ENCODE measurements around the gene DLGAP1. TPM values are rescaled to one million over a fixed set of nuclear protein-coding genes. Genes with fewer than 3 reads are reported as not detected.
A peak's percentile ranks its signal among the peaks of the same experiment; 100 is the strongest.

Gene DLGAP1
- total RNA-seq, 1 donor from 2014 or later = 0.36 TPM

- Mint-ChIP-seq H3K9me3 (no peaks in the 10 kb centered on the region), H3K36me3 (ENCODE audit: low read depth) (no peaks in the 10 kb centered on the region), H3K27ac (peak overlapping the region; percentile 77), H3K4me3 (peak overlapping the region; percentile 34), H3K4me1 (ENCODE audit: low read depth) (peaks cover 12% of the 10 kb centered on the region), H3K27me3 (ENCODE audit: insufficient read depth) (peaks cover 10% of the 10 kb centered on the region)
- DNase-seq (ENCODE audit: low spot score) = no peak
- intact Hi-C loops (cut with micrococcal nuclease) = loop anchor here (1.0 to 5.0 kb wide), 8 partner anchors 15 to 279 kb away; partner anchors contain the start of gene MYL12B
Observed at GRCh38 chr18:3541549-3542386, 913.3 kb downstream of the DLGAP1 start.

- no peaks in the 10 kb centered on the region for H3K9me3 Mint-ChIP-seq
- H3K27ac Mint-ChIP-seq = peak overlapping the region; percentile 77
- H3K4me1 Mint-ChIP-seq (ENCODE audit: low read depth) = peaks cover 12% of the 10 kb centered on the region
- no peak overlapping the region for H3K4me3 Mint-ChIP-seq
- no peaks in the 10 kb centered on the region for H3K36me3 Mint-ChIP-seq (ENCODE audit: low read depth)
- no peak for DNase-seq (ENCODE audit: low spot score)
- H3K27me3 Mint-ChIP-seq (ENCODE audit: insufficient read depth) = peaks cover 10% of the 10 kb centered on the region
- intact Hi-C loops (cut with micrococcal nuclease) = loop anchor here (1.0 to 5.0 kb wide), 7 partner anchors 14 to 279 kb away; partner anchors contain the start of gene MYL12B
Observed at GRCh38 chr18:3540805-3541548, 914.1 kb downstream of the DLGAP1 start.

- Mint-ChIP-seq H3K27ac (no peak overlapping the region), H3K9me3 (no peaks in the 10 kb centered on the region), H3K4me3 (no peak overlapping the region), H3K27me3 (ENCODE audit: insufficient read depth) (peaks cover 10% of the 10 kb centered on the region), H3K36me3 (ENCODE audit: low read depth) (no peaks in the 10 kb centered on the region), H3K4me1 (ENCODE audit: low read depth) (peaks cover 12% of the 10 kb centered on the region)
- DNase-seq (ENCODE audit: low spot score) = no peak
- intact Hi-C loops (cut with micrococcal nuclease) = no loop called here
Observed at GRCh38 chr18:3538954-3539617, 916.0 kb downstream of the DLGAP1 start.

DNA sequence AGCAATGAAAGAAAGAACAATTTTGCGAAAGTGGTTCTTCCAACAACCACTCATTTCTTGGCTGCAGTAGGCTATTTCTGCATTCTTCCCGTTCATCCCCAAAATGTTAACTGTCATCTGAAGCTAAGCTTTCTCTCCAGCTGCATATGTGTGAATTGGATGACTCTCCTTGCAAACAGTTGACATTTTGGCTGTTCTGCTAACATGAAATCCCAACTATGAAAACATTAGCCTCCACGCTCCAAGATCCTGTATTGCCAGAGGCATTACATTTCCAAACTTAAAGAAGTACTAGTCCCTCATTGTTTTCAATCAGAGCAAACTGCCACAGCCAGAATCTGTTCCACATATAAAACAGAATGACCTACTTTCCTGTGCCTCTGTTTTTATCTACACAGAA is 916.7 kb downstream of the DLGAP1 start:
- intact Hi-C loops (cut with micrococcal nuclease) = no loop called here
- H3K9me3 Mint-ChIP-seq = no peaks in the 10 kb centered on the region
- peaks cover 10% of the 10 kb centered on the region for H3K27me3 Mint-ChIP-seq (ENCODE audit: insufficient read depth)
- H3K4me1 Mint-ChIP-seq (ENCODE audit: low read depth) = peaks cover 12% of the 10 kb centered on the region
- H3K4me3 Mint-ChIP-seq = no peak overlapping the region
- H3K27ac Mint-ChIP-seq = no peak overlapping the region
- no peaks in the 10 kb centered on the region for H3K36me3 Mint-ChIP-seq (ENCODE audit: low read depth)
- no peak for DNase-seq (ENCODE audit: low spot score)

GRCh38 chr18:3530807-3531206 is 924.3 kb downstream of the DLGAP1 start:
- Mint-ChIP-seq H3K9me3 (no peaks in the 10 kb centered on the region), H3K4me3 (no peak overlapping the region), H3K27ac (no peak overlapping the region), H3K36me3 (ENCODE audit: low read depth) (no peaks in the 10 kb centered on the region), H3K4me1 (ENCODE audit: low read depth) (peaks cover 11% of the 10 kb centered on the region), H3K27me3 (ENCODE audit: insufficient read depth) (no peaks in the 10 kb centered on the region)
- intact Hi-C loops (cut with micrococcal nuclease) = no loop called here
- no peak for DNase-seq (ENCODE audit: low spot score)

GRCh38 chr18:3529601-3530000 is 925.5 kb downstream of the DLGAP1 start:
- no peaks in the 10 kb centered on the region for H3K27me3 Mint-ChIP-seq (ENCODE audit: insufficient read depth)
- no peaks in the 10 kb centered on the region for H3K9me3 Mint-ChIP-seq
- no peak for DNase-seq (ENCODE audit: low spot score)
- intact Hi-C loops (cut with micrococcal nuclease) = loop anchor here (5.0 kb wide), 2 partner anchors 47 to 123 kb away; no protein-coding TSS in a partner anchor
- peaks cover 14% of the 10 kb centered on the region for H3K4me1 Mint-ChIP-seq (ENCODE audit: low read depth)
- no peaks in the 10 kb centered on the region for H3K36me3 Mint-ChIP-seq (ENCODE audit: low read depth)
- H3K4me3 Mint-ChIP-seq = no peak overlapping the region
- no peak overlapping the region for H3K27ac Mint-ChIP-seq

DNA sequence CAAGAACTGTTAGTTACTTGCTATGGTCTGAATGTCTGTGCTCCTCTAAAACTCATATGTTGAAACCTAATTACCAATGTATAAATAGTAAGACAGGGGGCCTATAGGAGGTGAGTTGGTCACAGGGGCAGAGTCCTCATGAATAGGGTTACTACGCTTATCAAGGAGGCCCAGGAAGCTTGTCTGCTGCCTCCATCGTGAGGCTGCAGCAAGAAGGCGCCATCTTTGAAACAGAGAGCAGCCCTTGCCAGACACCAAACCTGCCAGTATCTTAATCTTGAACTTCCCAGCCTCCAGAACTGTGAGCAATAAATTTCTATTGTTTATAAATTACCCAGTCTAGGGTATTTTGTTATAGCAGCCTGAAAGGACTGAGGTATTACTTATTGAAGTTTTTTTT is 926.0 kb downstream of the DLGAP1 start:
- no peaks in the 10 kb centered on the region for H3K36me3 Mint-ChIP-seq (ENCODE audit: low read depth)
- no peaks in the 10 kb centered on the region for H3K9me3 Mint-ChIP-seq
- no peaks in the 10 kb centered on the region for H3K27me3 Mint-ChIP-seq (ENCODE audit: insufficient read depth)
- no peak overlapping the region for H3K4me3 Mint-ChIP-seq
- peaks cover 14% of the 10 kb centered on the region for H3K4me1 Mint-ChIP-seq (ENCODE audit: low read depth)
- H3K27ac Mint-ChIP-seq = no peak overlapping the region
- intact Hi-C loops (cut with micrococcal nuclease) = loop anchor here (5.0 kb wide), 2 partner anchors 47 to 123 kb away; no protein-coding TSS in a partner anchor
- no peak for DNase-seq (ENCODE audit: low spot score)

DNA sequence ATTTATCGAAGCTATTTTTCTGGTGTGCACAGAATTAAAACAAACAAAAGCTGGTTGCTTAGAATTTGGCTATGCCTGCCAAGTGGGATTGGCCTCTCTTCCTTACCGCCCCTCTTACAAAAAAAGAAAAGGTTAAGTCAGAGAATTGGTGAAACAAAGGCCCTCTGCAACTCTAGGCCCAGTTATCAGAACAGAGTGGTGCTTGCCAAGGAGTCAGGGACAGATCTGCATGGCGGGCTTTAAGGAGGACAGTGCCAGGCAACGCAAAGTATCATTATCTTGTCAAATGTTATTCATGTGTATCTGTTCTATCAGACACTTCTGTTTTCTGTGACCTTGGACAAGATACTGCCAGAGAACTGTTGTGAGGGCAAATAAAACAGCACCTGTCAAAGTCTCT is 926.9 kb downstream of the DLGAP1 start:
- no peak for DNase-seq (ENCODE audit: low spot score)
- Mint-ChIP-seq H3K9me3 (peaks cover 5% of the 10 kb centered on the region), H3K27me3 (ENCODE audit: insufficient read depth) (no peaks in the 10 kb centered on the region), H3K27ac (no peak overlapping the region), H3K4me3 (no peak overlapping the region), H3K4me1 (ENCODE audit: low read depth) (peaks cover 14% of the 10 kb centered on the region), H3K36me3 (ENCODE audit: low read depth) (no peaks in the 10 kb centered on the region)
- intact Hi-C loops (cut with micrococcal nuclease) = loop anchor here (5.0 kb wide), 2 partner anchors 46 to 124 kb away; no protein-coding TSS in a partner anchor

GRCh38 chr18:3526421-3527354 is 928.4 kb downstream of the DLGAP1 start:
- no peaks in the 10 kb centered on the region for H3K27me3 Mint-ChIP-seq (ENCODE audit: insufficient read depth)
- H3K27ac Mint-ChIP-seq = no peak overlapping the region
- peaks cover 5% of the 10 kb centered on the region for H3K9me3 Mint-ChIP-seq
- H3K36me3 Mint-ChIP-seq (ENCODE audit: low read depth) = no peaks in the 10 kb centered on the region
- no peak overlapping the region for H3K4me3 Mint-ChIP-seq
- H3K4me1 Mint-ChIP-seq (ENCODE audit: low read depth) = peaks cover 14% of the 10 kb centered on the region
- no peak for DNase-seq (ENCODE audit: low spot score)
- intact Hi-C loops (cut with micrococcal nuclease) = loop anchor here (2.0 to 5.0 kb wide), 3 partner anchors 14 to 126 kb away; no protein-coding TSS in a partner anchor

DNA sequence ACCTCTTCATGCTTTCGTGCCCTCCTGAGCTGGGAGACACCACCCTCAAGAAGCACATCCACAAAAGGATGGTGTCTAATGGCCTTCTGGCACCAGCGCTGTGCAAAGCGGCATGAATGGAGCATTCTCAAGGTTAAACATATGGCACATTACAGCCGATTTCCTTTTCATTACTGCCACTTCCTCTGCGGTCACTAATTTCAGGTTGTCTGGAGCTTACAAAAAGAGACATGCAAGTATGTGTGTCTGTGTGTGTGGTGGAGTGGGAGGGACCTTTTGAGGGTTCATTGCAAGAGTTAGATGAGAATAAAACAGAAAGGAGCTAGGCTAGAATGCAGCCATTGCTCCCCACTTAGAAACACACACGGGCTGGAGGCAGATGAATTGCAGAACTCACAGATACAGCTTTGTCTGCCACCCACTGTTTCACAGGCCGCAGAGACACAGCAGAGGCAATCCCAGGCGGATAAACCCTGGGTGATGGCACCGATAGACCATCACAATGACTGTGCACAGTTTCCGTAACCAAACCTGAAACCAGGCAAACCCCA is 929.2 kb downstream of the DLGAP1 start:
- Mint-ChIP-seq H3K9me3 (peaks cover 5% of the 10 kb centered on the region), H3K4me3 (no peak overlapping the region), H3K4me1 (ENCODE audit: low read depth) (peaks cover 14% of the 10 kb centered on the region), H3K27ac (peak overlapping the region; percentile 49), H3K27me3 (ENCODE audit: insufficient read depth) (no peaks in the 10 kb centered on the region), H3K36me3 (ENCODE audit: low read depth) (no peaks in the 10 kb centered on the region)
- intact Hi-C loops (cut with micrococcal nuclease) = loop anchor here (2.0 to 5.0 kb wide), 3 partner anchors 15 to 126 kb away; no protein-coding TSS in a partner anchor
- DNase-seq (ENCODE audit: low spot score) = peak; percentile 17

DNA sequence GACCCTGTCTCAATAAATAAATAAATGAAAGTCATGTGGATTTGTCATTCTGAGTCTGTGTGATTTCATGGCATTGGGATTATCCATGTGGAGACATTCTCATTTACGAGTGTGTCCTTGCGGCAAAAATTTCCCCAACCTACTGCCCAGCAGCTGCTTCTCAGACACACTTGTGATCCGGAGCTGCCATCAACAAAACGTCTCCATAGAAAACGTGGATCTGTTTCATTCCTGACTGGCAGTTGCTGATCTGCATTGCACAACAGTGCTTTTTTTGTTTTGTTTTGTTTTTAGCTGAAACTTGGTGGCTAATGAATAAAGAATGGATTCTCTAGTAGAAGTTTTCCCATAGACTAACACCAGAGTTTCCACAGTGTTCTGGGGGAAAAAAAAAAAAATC is 930.4 kb downstream of the DLGAP1 start:
- Mint-ChIP-seq H3K27me3 (ENCODE audit: insufficient read depth) (peaks cover 2% of the 10 kb centered on the region), H3K9me3 (peaks cover 5% of the 10 kb centered on the region), H3K27ac (no peak overlapping the region), H3K4me3 (no peak overlapping the region), H3K36me3 (ENCODE audit: low read depth) (no peaks in the 10 kb centered on the region), H3K4me1 (ENCODE audit: low read depth) (peaks cover 14% of the 10 kb centered on the region)
- intact Hi-C loops (cut with micrococcal nuclease) = loop anchor here (5.0 kb wide), 2 partner anchors 42 to 128 kb away; no protein-coding TSS in a partner anchor
- DNase-seq (ENCODE audit: low spot score) = no peak

Data from activated T-helper 1 cell treated with anti-CD3 and anti-CD28 coated beads, Interleukin-12 subunit alpha, Interleukin-12 subunit beta, Interleukin-2, Interleukin-4 antibody, amounts not matched to agents 30 ng/mL and 10 ng/mL and 1 ng/mL, durations not matched to agents 14 hours and 24 hours and 36 hours (primary cell).